Activated T-cell treated with anti-CD3 and anti-CD28 coated beads, Interleukin-2, amount 50 U/mL, for 72 hours (primary cell): ENCODE data around the gene PPP1R3C. TPM values are rescaled to one million over a fixed set of nuclear protein-coding genes. Genes with fewer than 3 reads are reported as not detected.

Source experiments
- ATAC-seq, 2 donors: fragments of 150-1000 bp; cut with Tn5 transposase; replicated peaks in 1 of 2; 2 replicates each; pipeline ENCODE4 v1.10.0; 2021; ENCODE audit warnings: moderate library complexity in 2 of 2, mild to moderate bottlenecking in 1 of 2
- DNase-seq, 2 donors: peaks; one replicate each; pipeline ENCODE4 v3.0.0; 2021 to 2022; ENCODE audit warnings: mixed read lengths in 1 of 2
- H3K27ac Mint-ChIP-seq: one replicate; pipeline ENCODE4 v1.8.0; 2022; ENCODE audit warnings: mild to moderate bottlenecking, moderate library complexity, mixed read lengths
- H3K27me3 Mint-ChIP-seq: one replicate; pipeline ENCODE4 v1.8.0; 2022; ENCODE audit warnings: low read depth, mixed read lengths
- H3K36me3 Mint-ChIP-seq, 2 donors: one replicate each; pipeline ENCODE4 v1.8.0; 2022; ENCODE audit warnings: mixed read lengths in 2 of 2, mild to moderate bottlenecking in 1 of 2; ENCODE audit not compliant: insufficient read depth in 2 of 2
- H3K4me1 Mint-ChIP-seq: one replicate; pipeline ENCODE4 v1.8.0; 2022; ENCODE audit warnings: low read depth, mixed read lengths
- H3K4me3 Mint-ChIP-seq, 2 donors: one replicate each; pipeline ENCODE4 v1.8.0; 2022; ENCODE audit warnings: mild to moderate bottlenecking in 2 of 2, mixed read lengths in 2 of 2, moderate library complexity in 2 of 2
- H3K9me3 Mint-ChIP-seq, 2 donors: one replicate each; pipeline ENCODE4 v1.8.0; 2022; ENCODE audit warnings: mixed read lengths in 2 of 2
- total RNA-seq, 2 donors: library from RNA; stranded (reverse); gene quantifications; one replicate each; pipeline ENCODE4 v1.2.3, GENCODE V29; 2022

The PPP1R3C gene
- total RNA-seq, 2 donors from 2014 or later = 0.12 to 0.16 TPM

DNA sequence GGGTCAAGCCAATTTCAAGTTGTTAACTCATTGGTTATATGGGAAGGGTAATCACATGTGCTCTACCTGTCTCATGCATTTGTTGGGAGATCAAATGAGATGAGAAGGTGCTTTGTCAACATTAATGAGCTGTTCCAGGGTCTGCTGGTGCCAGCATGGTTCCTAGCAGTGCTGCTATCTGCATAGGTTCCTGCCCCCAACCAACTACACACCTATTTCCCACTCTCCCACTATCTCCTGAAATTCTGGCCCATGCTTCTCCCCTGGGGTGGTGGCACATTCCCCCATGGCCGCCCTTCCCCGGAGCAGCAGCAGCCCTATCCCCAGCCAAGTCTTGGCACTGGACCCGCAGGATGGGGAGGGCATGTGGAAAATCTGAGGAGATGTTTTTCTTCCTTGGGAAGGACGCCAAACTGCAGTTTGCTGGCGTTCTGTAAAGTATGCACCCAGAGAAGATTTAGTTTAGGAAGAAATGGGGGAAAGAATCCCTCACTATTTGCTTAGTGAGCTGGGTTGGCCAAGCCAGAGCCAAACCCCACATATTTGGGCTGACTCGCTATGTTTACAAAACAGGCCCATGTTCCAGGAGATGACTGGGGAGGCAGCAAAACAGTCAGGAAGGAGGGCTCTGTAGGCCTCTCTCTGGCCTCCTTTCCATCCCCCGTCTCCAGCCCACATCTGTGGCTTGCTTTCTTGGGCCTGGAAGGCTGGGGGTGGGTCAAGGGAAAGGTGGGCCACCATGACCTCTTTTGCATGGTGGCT lies 42.5 kb downstream of the PPP1R3C start:
- no peaks in the 10 kb centered on the region for H3K9me3 Mint-ChIP-seq
- H3K36me3 Mint-ChIP-seq = no peaks in the 10 kb centered on the region
- no peaks in the 10 kb centered on the region for H3K4me1 Mint-ChIP-seq
- no peak for ATAC-seq
- peaks cover 48% of the 10 kb centered on the region for H3K27me3 Mint-ChIP-seq
- no peak for DNase-seq
- no peak overlapping the region for H3K27ac Mint-ChIP-seq
- H3K4me3 Mint-ChIP-seq = no peak overlapping the region

DNA sequence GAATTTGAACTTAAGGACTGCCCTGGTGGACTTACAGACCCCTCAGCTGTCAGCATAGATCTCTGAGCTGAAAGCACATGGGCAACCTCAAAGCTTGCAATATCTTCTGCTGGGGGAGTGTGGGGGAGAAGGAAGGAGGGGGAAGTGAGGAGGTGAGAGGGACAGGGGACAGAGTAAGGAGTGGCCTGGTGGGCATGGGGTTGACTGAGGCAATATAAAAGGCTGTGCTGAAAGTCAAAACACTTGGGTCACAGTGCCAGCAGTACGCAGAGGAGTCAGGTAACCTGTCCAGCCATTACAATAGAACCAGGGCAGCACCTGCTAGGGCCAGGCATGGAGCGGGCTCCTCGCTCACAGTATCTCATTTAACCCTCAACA lies 43.2 kb downstream of the PPP1R3C start:
- no peak overlapping the region for H3K4me3 Mint-ChIP-seq
- no peaks in the 10 kb centered on the region for H3K9me3 Mint-ChIP-seq
- no peak overlapping the region for H3K27ac Mint-ChIP-seq
- H3K27me3 Mint-ChIP-seq = peaks cover 46% of the 10 kb centered on the region
- DNase-seq (no peak), ATAC-seq (no peak)
- H3K36me3 Mint-ChIP-seq = no peaks in the 10 kb centered on the region
- H3K4me1 Mint-ChIP-seq = no peaks in the 10 kb centered on the region

DNA sequence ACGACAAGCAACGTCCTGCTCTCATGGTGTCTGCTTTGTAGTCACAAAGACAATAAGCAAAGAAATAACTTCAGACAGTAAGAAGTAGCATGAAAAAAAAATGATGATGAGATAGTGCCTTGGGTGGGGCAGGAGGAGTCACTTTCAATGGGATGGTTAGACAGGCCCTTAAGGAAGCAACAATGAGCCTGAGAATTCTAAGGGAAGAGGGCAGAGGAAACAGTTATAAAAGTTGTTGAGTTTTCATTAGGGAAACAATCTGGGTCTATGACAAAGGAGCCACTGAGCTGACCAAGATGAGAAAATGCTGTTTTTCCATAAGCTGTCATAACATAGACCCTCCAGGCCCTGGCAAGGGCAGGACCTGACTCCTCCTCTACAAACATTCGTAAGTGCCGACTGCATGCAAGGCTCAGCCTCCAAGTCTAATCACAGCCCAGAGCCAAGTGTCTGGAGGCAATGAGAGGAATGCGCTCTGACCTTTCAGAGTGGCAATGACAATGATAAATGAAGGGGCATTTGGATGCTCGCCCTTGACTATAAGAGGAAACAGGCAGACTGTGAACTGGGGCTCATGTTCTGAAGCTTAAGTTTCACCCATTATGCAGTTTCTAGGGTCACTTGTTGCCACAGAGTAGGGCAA lies 43.7 kb downstream of the PPP1R3C start:
- H3K27ac Mint-ChIP-seq = no peak overlapping the region
- no peaks in the 10 kb centered on the region for H3K4me1 Mint-ChIP-seq
- H3K36me3 Mint-ChIP-seq = no peaks in the 10 kb centered on the region
- ATAC-seq = no peak
- H3K27me3 Mint-ChIP-seq = peaks cover 49% of the 10 kb centered on the region
- H3K9me3 Mint-ChIP-seq = no peaks in the 10 kb centered on the region
- no peak for DNase-seq
- no peak overlapping the region for H3K4me3 Mint-ChIP-seq

DNA sequence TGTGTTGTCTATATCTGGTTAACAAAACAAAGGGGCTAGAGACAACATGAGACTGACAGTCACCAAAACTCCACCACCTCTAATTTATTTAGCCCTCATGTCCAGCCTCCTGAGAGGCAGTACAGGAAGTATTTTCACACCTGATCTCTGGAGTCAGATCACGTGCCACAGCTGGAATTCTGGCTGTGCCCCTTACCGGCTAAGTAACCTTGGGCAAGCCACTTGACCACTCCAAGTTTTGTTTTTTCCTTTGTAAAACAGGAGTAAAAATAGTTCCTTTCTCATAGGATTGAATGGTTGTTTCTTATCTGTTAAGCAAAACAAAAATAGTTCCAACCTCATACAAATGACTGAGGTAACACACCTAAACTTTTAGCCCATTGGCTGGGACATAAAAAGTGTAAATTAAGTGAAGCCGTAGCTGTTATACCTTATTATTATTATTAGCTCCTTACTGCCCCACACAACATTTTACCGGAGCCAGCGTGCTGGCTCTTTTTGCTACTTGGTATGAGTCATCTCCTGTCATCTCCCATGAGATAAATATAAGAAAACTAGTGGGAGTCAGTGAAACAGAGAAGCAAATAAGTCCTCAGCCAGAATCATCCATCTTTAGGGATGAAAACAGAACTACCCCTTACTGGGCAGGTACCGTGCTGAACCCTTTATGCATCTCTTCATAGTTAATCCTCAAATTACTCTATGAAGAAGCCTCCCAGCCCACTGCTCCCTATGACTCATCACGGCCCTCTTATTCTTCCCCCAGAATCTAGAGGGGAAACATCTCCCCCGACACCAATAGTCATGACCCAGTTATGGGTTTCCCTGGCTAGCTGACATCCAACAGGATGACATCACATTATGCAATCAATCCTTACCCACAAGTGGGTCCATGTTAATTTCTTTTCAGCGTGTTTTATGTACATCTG lies 44.9 kb downstream of the PPP1R3C start:
- Mint-ChIP-seq H3K27me3 (peaks cover 42% of the 10 kb centered on the region), H3K9me3 (no peaks in the 10 kb centered on the region), H3K4me3 (no peak overlapping the region), H3K27ac (no peak overlapping the region), H3K36me3 (no peaks in the 10 kb centered on the region), H3K4me1 (no peaks in the 10 kb centered on the region)
- ATAC-seq (no peak), DNase-seq (no peak)

DNA sequence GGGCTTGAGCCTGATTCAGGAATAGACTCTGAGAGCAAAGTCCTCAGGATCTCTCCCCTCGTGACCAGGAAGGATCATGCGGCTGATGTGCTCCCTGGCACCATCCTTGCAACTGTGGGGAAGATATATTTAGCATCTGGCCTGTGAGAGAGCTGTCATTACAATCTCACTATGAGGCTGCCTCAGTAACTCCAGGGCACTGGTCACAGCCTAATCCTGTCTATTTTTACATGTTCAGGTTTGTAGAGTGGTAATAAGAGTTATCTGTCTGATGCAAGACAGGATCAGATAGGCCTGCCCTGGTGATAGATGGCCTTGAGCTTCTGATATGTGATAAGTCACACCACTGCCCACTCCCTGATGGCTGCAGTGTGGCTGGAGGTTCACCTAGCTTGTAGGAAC lies 50.7 kb downstream of the PPP1R3C start:
- DNase-seq = no peak
- Mint-ChIP-seq H3K27ac (no peak overlapping the region), H3K9me3 (peaks cover 1 to 4% of the 10 kb centered on the region in 2 donors), H3K36me3 (no peaks in the 10 kb centered on the region), H3K4me3 (no peak overlapping the region), H3K4me1 (no peaks in the 10 kb centered on the region), H3K27me3 (peaks cover 13% of the 10 kb centered on the region)
- ATAC-seq = no peak

DNA sequence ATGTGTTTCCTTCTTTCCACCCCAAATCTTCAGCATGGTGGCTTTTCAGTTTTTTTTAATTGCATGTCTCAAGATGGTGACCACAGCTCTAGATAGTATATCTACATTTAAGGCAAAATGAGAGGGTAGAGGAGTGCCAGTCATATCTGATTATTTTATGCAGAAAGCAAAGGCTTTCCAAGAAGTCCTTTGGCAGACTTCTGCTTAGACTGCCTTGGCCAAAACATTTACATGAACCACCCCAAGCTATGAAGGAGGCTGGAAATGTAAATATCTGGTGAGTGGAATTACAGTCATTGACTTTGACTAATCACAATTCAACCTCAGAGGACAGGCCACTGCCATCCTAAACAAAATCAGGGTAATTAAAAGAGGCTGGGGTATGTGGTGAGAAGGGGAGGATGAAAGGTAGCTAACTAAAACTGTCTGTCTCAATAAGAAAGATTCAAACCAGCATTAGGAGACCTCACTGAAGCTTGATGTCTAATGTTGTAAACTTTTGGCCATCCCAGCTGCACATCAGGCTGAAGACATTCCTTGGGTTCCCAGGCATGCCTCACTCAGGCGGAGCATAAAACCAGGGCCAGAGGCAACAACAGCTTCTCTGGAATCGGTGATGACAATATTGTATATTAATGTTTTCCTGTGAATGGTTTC lies 53.4 kb downstream of the PPP1R3C start:
- Mint-ChIP-seq H3K4me1 (no peaks in the 10 kb centered on the region), H3K27me3 (peaks cover 5% of the 10 kb centered on the region), H3K9me3 (peaks cover 1 to 4% of the 10 kb centered on the region in 2 donors), H3K4me3 (no peak overlapping the region), H3K36me3 (no peaks in the 10 kb centered on the region), H3K27ac (no peak overlapping the region)
- no peak for DNase-seq
- no peak for ATAC-seq

Other genes with a start within 250 kb of the PPP1R3C start
- gene HECTD2, start 222.7 kb downstream of the PPP1R3C start, total RNA-seq = 1 to 10 TPM; 4.8 to 5.4 TPM
- gene TNKS2, start 165.4 kb upstream of the PPP1R3C start, total RNA-seq = 10 to 100 TPM; 48.5 to 52.3 TPM